ENCODE results near the gene CRIP2. TPM values are rescaled to one million over a fixed set of nuclear protein-coding genes. Genes with fewer than 3 reads are reported as not detected.
A peak's percentile ranks its signal among the peaks of the same experiment; 100 is the strongest.

The CRIP2 gene
- polyA plus RNA-seq, 1 experiment = 19.5 TPM

- Histone ChIP-seq H3K27me3 (ENCODE audit: control insufficient read depth, insufficient read depth, low read length) (no peaks in the 10 kb centered on the region), H3K4me3 (ENCODE audit: low read depth, low read length) (no peak overlapping the region), H3K36me3 (ENCODE audit: control insufficient read depth, insufficient read depth, low read length) (no peaks in the 10 kb centered on the region)
- ChIA-PET POLR2A (no interaction called here), CTCF (interaction anchor here (2.7 to 2.9 kb wide), 2 partner anchors 10 to 108 kb away, joined by 25 to 61 read pairs; no protein-coding TSS in a partner anchor)
- TF ChIP-seq CTCF (IDR thresholded peaks at IDR 0.05; ENCODE audit: insufficient read depth, low read depth, low read length) = no peak
- no peak for DNase-seq (ENCODE audit: low read depth)
Observed at GRCh38 chr14:105479431-105480158, 5.0 kb downstream of the CRIP2 start.

GRCh38 chr14:105480199-105480746 is 5.7 kb downstream of the CRIP2 start:
- H3K27me3 ChIP-seq (ENCODE audit: control insufficient read depth, insufficient read depth, low read length) = no peaks in the 10 kb centered on the region
- ChIA-PET CTCF (interaction anchor here (0.6 to 3.3 kb wide), 19 partner anchors 8 to 255 kb away, joined by 3 to 61 read pairs (median 7); no protein-coding TSS in a partner anchor), POLR2A (no interaction called here)
- no peak for TF ChIP-seq CTCF (IDR thresholded peaks at IDR 0.05; ENCODE audit: insufficient read depth, low read depth, low read length)
- no peak for DNase-seq (ENCODE audit: low read depth)
- H3K4me3 ChIP-seq (ENCODE audit: low read depth, low read length) = no peak overlapping the region
- no peaks in the 10 kb centered on the region for H3K36me3 ChIP-seq (ENCODE audit: control insufficient read depth, insufficient read depth, low read length)

- peak overlapping the region; percentile 42 for H3K4me3 ChIP-seq (ENCODE audit: low read depth, low read length)
- ChIA-PET POLR2A (no interaction called here), CTCF (interaction anchor here (0.6 to 3.3 kb wide), 22 partner anchors 9 to 256 kb away, joined by 3 to 61 read pairs (median 7); no protein-coding TSS in a partner anchor)
- no peak for DNase-seq (ENCODE audit: low read depth)
- TF ChIP-seq CTCF (IDR thresholded peaks at IDR 0.05; ENCODE audit: insufficient read depth, low read depth, low read length) = peak; percentile 99
- 0 out of 2 replicates have a peak, but pooled peaks cover 1% of the 10 kb centered on the region for H3K27me3 ChIP-seq (ENCODE audit: control insufficient read depth, insufficient read depth, low read length)
- H3K36me3 ChIP-seq (ENCODE audit: control insufficient read depth, insufficient read depth, low read length) = no peaks in the 10 kb centered on the region
Observed at GRCh38 chr14:105480807-105481801, 6.5 kb downstream of the CRIP2 start.

- H3K4me3 ChIP-seq (ENCODE audit: low read depth, low read length) = peak overlapping the region; percentile 42; the same call in 1 of the 2 replicates
- POLR2A ChIA-PET = no interaction called here
- CTCF ChIA-PET = interaction anchor here (1.0 to 3.3 kb wide), 13 partner anchors 8 to 222 kb away, joined by 3 to 61 read pairs (median 7); no protein-coding TSS in a partner anchor
Observed at GRCh38 chr14:105481886-105482457, 7.4 kb downstream of the CRIP2 start.

More at GRCh38 chr14:105481886-105482457, 7.4 kb downstream of the CRIP2 start:
- TF ChIP-seq CTCF (IDR thresholded peaks at IDR 0.05; ENCODE audit: insufficient read depth, low read depth, low read length) = peak; percentile 31
- peak; percentile 84 for DNase-seq (ENCODE audit: low read depth)
- no peaks in the 10 kb centered on the region for H3K36me3 ChIP-seq (ENCODE audit: control insufficient read depth, insufficient read depth, low read length)
- H3K27me3 ChIP-seq (ENCODE audit: control insufficient read depth, insufficient read depth, low read length) = peaks cover 6% of the 10 kb centered on the region; the same call in 1 of the 2 replicates
